Osteocyte (in vitro differentiated cells): ENCODE results near the gene DTX2. TPM values are rescaled to one million over a fixed set of nuclear protein-coding genes. Genes with fewer than 3 reads are reported as not detected.
A peak's percentile ranks its signal among the peaks of the same experiment; 100 is the strongest.
"Not testable (repeated sequence)": the region's sequence is repeated elsewhere in the genome, so short reads cannot be mapped to it uniquely, and the experiment has no call there.

ENCODE experiments used
- DNase-seq: peaks from one replicate; pipeline ENCODE4 v3.0.0; 2021; ENCODE audit warnings: mixed read lengths; ENCODE audit not compliant: unreplicated experiment; ENCODE audit errors: extremely low spot score
- H3K27ac Mint-ChIP-seq: one replicate; pipeline ENCODE4 v1.8.0; 2021; ENCODE audit warnings: mild to moderate bottlenecking, mixed read lengths; ENCODE audit not compliant: unreplicated experiment
- H3K27me3 Mint-ChIP-seq: one replicate; pipeline ENCODE4 v1.8.0; 2021; ENCODE audit warnings: mixed read lengths; ENCODE audit not compliant: unreplicated experiment
- H3K36me3 Mint-ChIP-seq: one replicate; pipeline ENCODE4 v1.8.0; 2021; ENCODE audit warnings: mixed read lengths; ENCODE audit not compliant: unreplicated experiment
- H3K4me1 Mint-ChIP-seq: one replicate; pipeline ENCODE4 v1.8.0; 2021; ENCODE audit warnings: mixed read lengths; ENCODE audit not compliant: unreplicated experiment
- H3K4me3 Mint-ChIP-seq: one replicate; pipeline ENCODE4 v1.8.0; 2021; ENCODE audit warnings: mild to moderate bottlenecking, moderate library complexity, mixed read lengths; ENCODE audit not compliant: unreplicated experiment
- H3K9me3 Mint-ChIP-seq: one replicate; pipeline ENCODE4 v1.8.0; 2021; ENCODE audit warnings: mixed read lengths; ENCODE audit not compliant: unreplicated experiment
- total RNA-seq: library from RNA; stranded (reverse); gene quantifications from 2 replicates; pipeline ENCODE4 v1.2.1, GENCODE V29; 2021

DTX2 gene
- total RNA-seq, 1 donor from 2014 or later = 29.7 TPM

GRCh38 chr7:76497918-76498582 lies 36.5 kb downstream of the DTX2 start:
- H3K27me3 Mint-ChIP-seq, H3K36me3 Mint-ChIP-seq, H3K4me1 Mint-ChIP-seq, DNase-seq, H3K4me3 Mint-ChIP-seq, H3K27ac Mint-ChIP-seq, H3K9me3 Mint-ChIP-seq: not testable (repeated sequence)

DNA sequence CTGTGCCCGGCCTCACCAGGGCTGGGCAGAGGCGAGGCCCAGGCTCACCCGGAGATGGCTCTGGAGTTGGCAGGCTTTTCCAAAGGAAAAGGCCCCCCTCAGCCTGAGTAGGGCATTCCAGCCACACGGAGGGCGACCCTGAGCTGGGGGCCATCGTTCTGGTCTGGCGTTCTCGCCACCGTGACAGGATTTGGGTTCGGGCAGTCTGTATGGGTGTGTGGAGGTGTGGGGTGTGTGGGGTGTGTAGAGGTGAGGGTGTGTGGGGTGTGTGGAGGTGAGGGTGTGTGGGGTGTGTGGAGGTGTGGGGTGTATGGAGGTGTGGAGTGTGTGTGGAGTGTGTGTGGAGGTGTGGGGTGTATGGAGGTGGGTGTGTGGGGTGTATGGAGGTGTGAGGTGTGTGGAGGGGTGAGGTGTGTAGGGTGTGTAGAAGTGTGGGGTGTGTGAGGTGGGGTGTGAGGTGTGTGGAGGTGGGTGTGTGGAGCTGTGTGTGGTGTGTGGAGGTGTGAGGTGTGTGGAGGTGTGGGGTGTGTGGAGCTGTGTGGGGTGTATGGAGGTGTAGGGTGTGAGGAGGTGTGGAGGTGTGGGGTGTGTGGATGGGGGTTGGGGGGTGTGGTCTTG lies 37.2 kb downstream of the DTX2 start:
- H3K4me1 Mint-ChIP-seq, H3K4me3 Mint-ChIP-seq, H3K9me3 Mint-ChIP-seq, H3K27me3 Mint-ChIP-seq, H3K27ac Mint-ChIP-seq, H3K36me3 Mint-ChIP-seq, DNase-seq: not testable (repeated sequence)

GRCh38 chr7:76499201-76499923 lies 37.9 kb downstream of the DTX2 start:
- H3K4me3 Mint-ChIP-seq, H3K4me1 Mint-ChIP-seq, H3K36me3 Mint-ChIP-seq, H3K27ac Mint-ChIP-seq, DNase-seq, H3K9me3 Mint-ChIP-seq, H3K27me3 Mint-ChIP-seq: not testable (repeated sequence)

DNA sequence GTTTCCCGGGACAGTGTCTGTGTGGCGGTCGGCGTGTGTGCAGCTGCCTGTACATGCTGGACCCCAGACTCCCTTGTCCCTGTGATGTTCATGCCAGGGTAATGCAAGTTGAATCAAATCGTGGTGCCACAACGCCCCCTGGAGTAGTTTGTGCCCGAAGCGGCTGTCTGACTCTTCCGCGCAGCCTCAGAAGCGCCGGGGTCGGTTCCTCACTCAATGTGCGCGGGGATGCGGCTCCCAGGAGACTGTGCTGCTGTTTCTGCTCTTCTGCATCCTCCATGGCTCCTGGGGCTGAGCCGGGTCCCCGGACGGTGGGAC lies 38.4 kb downstream of the DTX2 start:
- not testable (repeated sequence) for H3K9me3 Mint-ChIP-seq, H3K36me3 Mint-ChIP-seq, H3K27ac Mint-ChIP-seq, DNase-seq, H3K4me1 Mint-ChIP-seq, H3K27me3 Mint-ChIP-seq, H3K4me3 Mint-ChIP-seq

DNA sequence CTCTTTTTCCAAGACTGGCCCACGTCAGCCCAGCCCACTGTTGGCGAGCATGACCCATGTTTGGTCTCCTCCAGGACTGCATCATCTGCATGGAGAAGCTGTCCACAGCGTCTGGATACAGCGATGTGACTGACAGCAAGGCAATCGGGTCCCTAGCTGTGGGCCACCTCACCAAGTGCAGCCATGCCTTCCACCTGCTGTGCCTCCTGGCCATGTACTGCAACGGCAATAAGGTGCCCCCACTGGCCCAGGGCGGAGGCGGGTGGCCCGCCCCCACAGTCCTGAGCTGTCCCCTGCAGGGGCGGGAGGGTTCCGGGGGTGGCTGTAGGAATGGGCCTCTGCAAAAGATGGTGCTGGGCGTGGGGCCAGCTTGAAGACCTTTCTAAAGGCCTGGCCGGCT lies 40.7 kb downstream of the DTX2 start:
- DNase-seq = peak; percentile 83
- H3K36me3 Mint-ChIP-seq, H3K4me3 Mint-ChIP-seq, H3K4me1 Mint-ChIP-seq, H3K27ac Mint-ChIP-seq, H3K27me3 Mint-ChIP-seq, H3K9me3 Mint-ChIP-seq: not testable (repeated sequence)

GRCh38 chr7:76502836-76503235 lies 41.3 kb downstream of the DTX2 start:
- peak; percentile 75 for DNase-seq
- not testable (repeated sequence) for H3K9me3 Mint-ChIP-seq, H3K4me3 Mint-ChIP-seq, H3K4me1 Mint-ChIP-seq, H3K27me3 Mint-ChIP-seq, H3K36me3 Mint-ChIP-seq, H3K27ac Mint-ChIP-seq

- H3K36me3 Mint-ChIP-seq, H3K4me1 Mint-ChIP-seq, H3K27me3 Mint-ChIP-seq, H3K27ac Mint-ChIP-seq, H3K4me3 Mint-ChIP-seq, H3K9me3 Mint-ChIP-seq: not testable (repeated sequence)
- peak; percentile 54 for DNase-seq
These were observed 41.7 kb downstream of the DTX2 start for GRCh38 chr7:76503244-76503643.

- H3K4me1 Mint-ChIP-seq, H3K27ac Mint-ChIP-seq, H3K9me3 Mint-ChIP-seq, H3K27me3 Mint-ChIP-seq, H3K36me3 Mint-ChIP-seq, H3K4me3 Mint-ChIP-seq: not testable (repeated sequence)
- DNase-seq = peak; percentile 80
These were observed 43.0 kb downstream of the DTX2 start for GRCh38 chr7:76504351-76505167.
